SIG-M5 (cell line): ENCODE measurements around the gene GSN.

Experiments
- DNase-seq: peaks from one replicate; lab custom pipeline; 2025; lab: John Stamatoyannopoulos, UW

The GSN gene

GRCh38 chr9:121303456-121304451 is 35.8 kb downstream of the GSN start:
- DNase-seq, result no peak

- DNase-seq, result no peak
Measured at GRCh38 chr9:121304707-121305106, 36.7 kb downstream of the GSN start.

- DNase-seq, result no peak
Measured at GRCh38 chr9:121305269-121305994, 37.5 kb downstream of the GSN start.

GRCh38 chr9:121307976-121308375 is 40.0 kb downstream of the GSN start:
- no peak for DNase-seq

- DNase-seq, result no peak
Measured at GRCh38 chr9:121308765-121309164, 40.8 kb downstream of the GSN start.

- no peak for DNase-seq
Measured at GRCh38 chr9:121309171-121309570, 41.2 kb downstream of the GSN start.

- no peak for DNase-seq
Measured at GRCh38 chr9:121309833-121310425, 42.0 kb downstream of the GSN start.

- DNase-seq, result no peak
Measured at GRCh38 chr9:121310571-121310970, 42.6 kb downstream of the GSN start.

GRCh38 chr9:121312169-121312568 is 44.2 kb downstream of the GSN start:
- no peak for DNase-seq

GRCh38 chr9:121313458-121314152 is 45.6 kb downstream of the GSN start:
- DNase-seq, result no peak

GRCh38 chr9:121316378-121316777 is 48.4 kb downstream of the GSN start:
- no peak for DNase-seq

GRCh38 chr9:121316852-121317373 is 49.0 kb downstream of the GSN start:
- no peak for DNase-seq

GRCh38 chr9:121317737-121318630 is 50.0 kb downstream of the GSN start:
- no peak for DNase-seq

- DNase-seq, result no peak
Measured at GRCh38 chr9:121318631-121319382, 50.8 kb downstream of the GSN start.

- DNase-seq, result no peak
Measured at GRCh38 chr9:121319383-121319780, 51.4 kb downstream of the GSN start.

GRCh38 chr9:121321016-121321503 is 53.1 kb downstream of the GSN start:
- DNase-seq, result no peak

GRCh38 chr9:121322037-121322736 is 54.2 kb downstream of the GSN start:
- DNase-seq, result no peak

- DNase-seq, result no peak
Measured at GRCh38 chr9:121322737-121323448, 54.9 kb downstream of the GSN start.
